ENCODE measurements around the gene NUMB.
A peak's percentile ranks its signal among the peaks of the same experiment; 100 is the strongest.

The NUMB gene

GRCh38 chr14:73307261-73307660 lies 151.1 kb downstream of the NUMB start:
- ATAC-seq (ENCODE audit: insufficient read depth, low read depth) (no peak), DNase-seq (no peak)
- no peak overlapping the region for H3K4me2 ChIP-seq (ENCODE audit: insufficient read depth, low read length)
- no peaks in the 10 kb centered on the region for H3K36me3 ChIP-seq (ENCODE audit: insufficient read depth, low read length)
- no peak overlapping the region for H2AFZ ChIP-seq (ENCODE audit: low read depth, low read length)
- no peaks in the 10 kb centered on the region for H3K9me3 ChIP-seq (ENCODE audit: insufficient read depth, low read length, severe bottlenecking)
- no peak overlapping the region for H3K9ac ChIP-seq (ENCODE audit: low read depth, low read length)
- no peaks in the 10 kb centered on the region for H3K27me3 ChIP-seq (ENCODE audit: insufficient read depth, low read length, poor library complexity)
- 0 out of 2 replicates have a peak, but pooled peaks cover 1% of the 10 kb centered on the region for H4K20me1 ChIP-seq (ENCODE audit: insufficient read depth, low read length)
- no peak overlapping the region for H3K4me3 ChIP-seq (ENCODE audit: low read depth in 1 of 2, low read length in 2 of 2)
- no peak overlapping the region for H3K27ac ChIP-seq (ENCODE audit: low read length)
- no peaks in the 10 kb centered on the region for H3K4me1 ChIP-seq (ENCODE audit: insufficient read depth, low read length)
- H3K79me2 ChIP-seq (ENCODE audit: insufficient read depth, low read length), result no peaks in the 10 kb centered on the region
- TF ChIP-seq EZH2 (IDR thresholded peaks at IDR 0.05; ENCODE audit: borderline replicate concordance, low read depth, low read length, severe bottlenecking) (no peak), CTCF (IDR thresholded peaks at IDR 0.05; ENCODE audit: borderline replicate concordance, extremely low read depth, low read length, poor library complexity, severe bottlenecking) (no peak)

- no peak overlapping the region for H3K27ac ChIP-seq (ENCODE audit: low read length)
- no peak overlapping the region for H3K9ac ChIP-seq (ENCODE audit: low read depth, low read length)
- H2AFZ ChIP-seq (ENCODE audit: low read depth, low read length), result no peak overlapping the region
- DNase-seq (no peak), ATAC-seq (ENCODE audit: insufficient read depth, low read depth) (no peak)
- H3K79me2 ChIP-seq (ENCODE audit: insufficient read depth, low read length), result no peaks in the 10 kb centered on the region
- H3K4me2 ChIP-seq (ENCODE audit: insufficient read depth, low read length), result no peak overlapping the region
- no peaks in the 10 kb centered on the region for H3K9me3 ChIP-seq (ENCODE audit: insufficient read depth, low read length, severe bottlenecking)
- no peaks in the 10 kb centered on the region for H3K36me3 ChIP-seq (ENCODE audit: insufficient read depth, low read length)
- H3K4me1 ChIP-seq (ENCODE audit: insufficient read depth, low read length), result no peaks in the 10 kb centered on the region
- no peaks in the 10 kb centered on the region; the same call in 1 of the 2 replicates for H4K20me1 ChIP-seq (ENCODE audit: insufficient read depth, low read length)
- no peaks in the 10 kb centered on the region for H3K27me3 ChIP-seq (ENCODE audit: insufficient read depth, low read length, poor library complexity)
- no peak overlapping the region for H3K4me3 ChIP-seq (ENCODE audit: low read depth in 1 of 2, low read length in 2 of 2)
- TF ChIP-seq EZH2 (IDR thresholded peaks at IDR 0.05; ENCODE audit: borderline replicate concordance, low read depth, low read length, severe bottlenecking) (no peak), CTCF (IDR thresholded peaks at IDR 0.05; ENCODE audit: borderline replicate concordance, extremely low read depth, low read length, poor library complexity, severe bottlenecking) (no peak)
These were observed 152.8 kb downstream of the NUMB start for GRCh38 chr14:73305499-73305898.

- peak; percentile 50; the same call in 2 of the 3 replicates for ATAC-seq (ENCODE audit: insufficient read depth, low read depth)
- Histone ChIP-seq H3K79me2 (ENCODE audit: insufficient read depth, low read length) (no peaks in the 10 kb centered on the region), H2AFZ (ENCODE audit: low read depth, low read length) (no peak overlapping the region), H3K4me3 (ENCODE audit: low read depth in 1 of 2, low read length in 2 of 2) (no peak overlapping the region), H3K9me3 (ENCODE audit: insufficient read depth, low read length, severe bottlenecking) (no peaks in the 10 kb centered on the region), H3K4me1 (ENCODE audit: insufficient read depth, low read length) (no peaks in the 10 kb centered on the region), H3K27ac (ENCODE audit: low read length) (no peak overlapping the region), H4K20me1 (ENCODE audit: insufficient read depth, low read length) (no peaks in the 10 kb centered on the region), H3K9ac (ENCODE audit: low read depth, low read length) (no peak overlapping the region), H3K36me3 (ENCODE audit: insufficient read depth, low read length) (peaks cover 22% of the 10 kb centered on the region), H3K27me3 (ENCODE audit: insufficient read depth, low read length, poor library complexity) (no peaks in the 10 kb centered on the region), H3K4me2 (ENCODE audit: insufficient read depth, low read length) (no peak overlapping the region)
- DNase-seq, result no peak
- no peak for TF ChIP-seq EZH2 (IDR thresholded peaks at IDR 0.05; ENCODE audit: borderline replicate concordance, low read depth, low read length, severe bottlenecking)
- peak; percentile 81 for TF ChIP-seq CTCF (IDR thresholded peaks at IDR 0.05; ENCODE audit: borderline replicate concordance, extremely low read depth, low read length, poor library complexity, severe bottlenecking)
These were observed 163.0 kb downstream of the NUMB start for GRCh38 chr14:73295198-73295796.
